NCI-H1436 (cell line): ENCODE data around the gene FADS3.

Experiments used
- DNase-seq: peaks from one replicate; lab custom pipeline; 2025; lab: John Stamatoyannopoulos, UW

FADS3 gene

GRCh38 chr11:61879152-61879551, 12.2 kb downstream of the FADS3 start:
- no peak for DNase-seq

- no peak for DNase-seq
These were observed 15.6 kb downstream of the FADS3 start for GRCh38 chr11:61875698-61876097.

GRCh38 chr11:61874853-61875252, 16.5 kb downstream of the FADS3 start:
- no peak for DNase-seq

GRCh38 chr11:61874377-61874809, 17.0 kb downstream of the FADS3 start:
- DNase-seq: no peak

GRCh38 chr11:61873588-61874376, 17.6 kb downstream of the FADS3 start:
- no peak for DNase-seq

GRCh38 chr11:61872935-61873565, 18.3 kb downstream of the FADS3 start:
- no peak for DNase-seq

- peak; percentile 76 for DNase-seq
These were observed 20.2 kb downstream of the FADS3 start for GRCh38 chr11:61871158-61871597.

GRCh38 chr11:61870541-61871031, 20.8 kb downstream of the FADS3 start:
- no peak for DNase-seq

- no peak for DNase-seq
These were observed 21.5 kb downstream of the FADS3 start for GRCh38 chr11:61869708-61870451.

GRCh38 chr11:61869429-61869707, 22.0 kb downstream of the FADS3 start:
- DNase-seq: no peak

- DNase-seq: no peak
These were observed 22.5 kb downstream of the FADS3 start for GRCh38 chr11:61868571-61869428.

GRCh38 chr11:61866958-61867343, 24.4 kb downstream of the FADS3 start:
- no peak for DNase-seq

- DNase-seq: no peak
These were observed 25.0 kb downstream of the FADS3 start for GRCh38 chr11:61866231-61866957.

- no peak for DNase-seq
These were observed 26.2 kb downstream of the FADS3 start for GRCh38 chr11:61864814-61865775.

GRCh38 chr11:61863548-61864081, 27.7 kb downstream of the FADS3 start:
- no peak for DNase-seq

GRCh38 chr11:61862714-61863547, 28.4 kb downstream of the FADS3 start:
- DNase-seq: no peak

- no peak for DNase-seq
These were observed 29.7 kb downstream of the FADS3 start for GRCh38 chr11:61861634-61862033.

GRCh38 chr11:61860054-61860903, 31.1 kb downstream of the FADS3 start:
- DNase-seq: no peak
